Sigmoid colon (tissue), 7 donors: Measurements from ENCODE around the gene NRG3. TPM values are rescaled to one million over a fixed set of nuclear protein-coding genes. Genes with fewer than 3 reads are reported as not detected.

Experiments
- DNase-seq: peaks from one replicate; pipeline ENCODE4 v3.0.0-alpha.2; 2019
- H3K27ac ChIP-seq, 4 donors: fragments of 200-600 bp; sonication (generic); one replicate each; pipeline ENCODE4 v1.5.1; 2016 to 2019; ENCODE audit warnings: mild to moderate bottlenecking in 1 of 4
- H3K27me3 ChIP-seq, 3 donors: fragments of 200-600 bp; sonication (generic); one replicate each; pipeline ENCODE4 v1.5.1; 2019; ENCODE audit warnings: mild to moderate bottlenecking in 1 of 3
- H3K36me3 ChIP-seq, 4 donors: fragments of 200-600 bp; sonication (generic); one replicate each; pipeline ENCODE4 v1.5.1; 2016 to 2019
- H3K4me1 ChIP-seq, 4 donors: fragments of 200-600 bp; sonication (generic); one replicate each; pipeline ENCODE4 v1.5.1; 2017 to 2019
- H3K4me3 ChIP-seq, 4 donors: fragments of 200-600 bp; sonication (generic); one replicate each; pipeline ENCODE4 v1.5.1; 2017 to 2019; ENCODE audit warnings: mild to moderate bottlenecking in 2 of 4, moderate library complexity in 1 of 4
- H3K9me3 ChIP-seq, 4 donors: fragments of 200-600 bp in 3 of 4; sonication (generic) in 3 of 4; one replicate each; pipeline versions ENCODE4 v1.5.1 to v1.6.1; 2013 to 2019
- EP300 ChIP-seq, 4 donors: sonication (generic); formaldehyde crosslinking; IDR thresholded peaks; one replicate each; pipeline ENCODE4 v1.6.1; 2017; ENCODE audit warnings: antibody characterized with exemption in 4 of 4
- POLR2A ChIP-seq, 2 donors: fragments of 450-650 bp; IDR thresholded peaks; one replicate each; pipeline ENCODE4 v1.6.1; 2016; ENCODE audit warnings: antibody characterized with exemption in 2 of 2, mild to moderate bottlenecking in 2 of 2, moderate library complexity in 2 of 2
- POLR2AphosphoS5 ChIP-seq, 4 donors: sonication (generic); formaldehyde crosslinking; IDR thresholded peaks; one replicate each; pipeline ENCODE4 v1.6.1; 2017; ENCODE audit warnings: antibody characterized with exemption in 4 of 4
- WGBS, 2 donors: extraction: QIAGEN DNeasy Blood & Tissue Kit; methylation state at CpG; one replicate each; pipeline ENCODE4 v1.1.7; 2013; 5-methylcytosine and 5-hydroxymethylcytosine counted together
- intact Hi-C: fragments of 100-400 bp; cut with DNase I; formaldehyde crosslinking; loops from one replicate; pipeline ENCODE4 v1.15.1; 2023
- polyA plus RNA-seq, 3 donors: library from polyadenylated mRNA; stranded (reverse); fragments of 200-250 nt; gene quantifications; one replicate each; pipeline ENCODE4 v1.2.3, GENCODE V29; 2013
- total RNA-seq, 4 donors: library from RNA; depleted of rRNA; stranded (reverse); fragments of >200 nt; gene quantifications; one replicate each; pipeline ENCODE4 v1.1.0, GENCODE V29; 2016
- TF ChIP-seq, protein P1 (sequence below), 4 experiments: fragments of 450-650 bp in 3 of 4; fragments of 200-600 bp in 1 of 4; IDR thresholded peaks; one replicate each; pipeline ENCODE4 v1.5.1; 2016 to 2019; ENCODE audit warnings: antibody characterized with exemption in 4 of 4, mild to moderate bottlenecking in 3 of 4, moderate library complexity in 2 of 4
- donor health status: healthy with polysubstance abuse.
- donor health status: Bipolar disorder and iron deficiency.
- donor health status: healthy.

NRG3 gene
- total and polyA plus RNA-seq, 7 donors: 0.17 to 2.2 (median 0.82) TPM; not detected in 2

DNA sequence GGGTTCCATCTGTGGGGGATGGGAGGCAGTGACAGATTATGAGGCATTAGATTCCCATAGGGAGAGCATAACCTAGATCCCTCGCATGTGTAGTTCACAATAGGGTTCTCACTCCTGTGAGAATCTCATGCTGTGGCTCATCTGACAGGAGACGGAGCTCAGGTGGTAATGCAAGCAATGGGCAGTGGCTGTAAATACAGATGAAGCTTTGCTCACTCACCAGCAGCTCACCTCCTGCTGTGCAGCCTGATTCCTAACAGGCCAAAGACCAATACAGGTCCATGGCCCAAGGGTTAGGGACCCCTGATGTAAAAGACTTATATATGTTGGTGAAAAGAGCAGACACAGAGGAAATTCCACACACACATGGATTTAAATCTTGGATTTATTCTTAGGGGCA lies 370.2 kb downstream of the NRG3 start:
- Histone ChIP-seq H3K4me3 (no peak overlapping the region), H3K27ac (no peak overlapping the region), H3K9me3 (peaks cover 0 to 2% (median 0%) of the 10 kb centered on the region in 4 donors), H3K36me3 (no peaks in the 10 kb centered on the region), H3K27me3 (no peaks in the 10 kb centered on the region), H3K4me1 (no peaks in the 10 kb centered on the region)
- no peak for DNase-seq
- WGBS, 2 donors: 83 to 85% methylated on average over 2 of the region's 2 CpGs
- TF ChIP-seq, protein P1, sequence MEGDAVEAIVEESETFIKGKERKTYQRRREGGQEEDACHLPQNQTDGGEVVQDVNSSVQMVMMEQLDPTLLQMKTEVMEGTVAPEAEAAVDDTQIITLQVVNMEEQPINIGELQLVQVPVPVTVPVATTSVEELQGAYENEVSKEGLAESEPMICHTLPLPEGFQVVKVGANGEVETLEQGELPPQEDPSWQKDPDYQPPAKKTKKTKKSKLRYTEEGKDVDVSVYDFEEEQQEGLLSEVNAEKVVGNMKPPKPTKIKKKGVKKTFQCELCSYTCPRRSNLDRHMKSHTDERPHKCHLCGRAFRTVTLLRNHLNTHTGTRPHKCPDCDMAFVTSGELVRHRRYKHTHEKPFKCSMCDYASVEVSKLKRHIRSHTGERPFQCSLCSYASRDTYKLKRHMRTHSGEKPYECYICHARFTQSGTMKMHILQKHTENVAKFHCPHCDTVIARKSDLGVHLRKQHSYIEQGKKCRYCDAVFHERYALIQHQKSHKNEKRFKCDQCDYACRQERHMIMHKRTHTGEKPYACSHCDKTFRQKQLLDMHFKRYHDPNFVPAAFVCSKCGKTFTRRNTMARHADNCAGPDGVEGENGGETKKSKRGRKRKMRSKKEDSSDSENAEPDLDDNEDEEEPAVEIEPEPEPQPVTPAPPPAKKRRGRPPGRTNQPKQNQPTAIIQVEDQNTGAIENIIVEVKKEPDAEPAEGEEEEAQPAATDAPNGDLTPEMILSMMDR (IDR thresholded peaks at IDR 0.05): no peak
- TF ChIP-seq POLR2AphosphoS5 (IDR thresholded peaks at IDR 0.05) (no peak), EP300 (IDR thresholded peaks at IDR 0.05) (no peak), POLR2A (IDR thresholded peaks at IDR 0.05) (no peak)
- intact Hi-C loops: no loop called here

DNA sequence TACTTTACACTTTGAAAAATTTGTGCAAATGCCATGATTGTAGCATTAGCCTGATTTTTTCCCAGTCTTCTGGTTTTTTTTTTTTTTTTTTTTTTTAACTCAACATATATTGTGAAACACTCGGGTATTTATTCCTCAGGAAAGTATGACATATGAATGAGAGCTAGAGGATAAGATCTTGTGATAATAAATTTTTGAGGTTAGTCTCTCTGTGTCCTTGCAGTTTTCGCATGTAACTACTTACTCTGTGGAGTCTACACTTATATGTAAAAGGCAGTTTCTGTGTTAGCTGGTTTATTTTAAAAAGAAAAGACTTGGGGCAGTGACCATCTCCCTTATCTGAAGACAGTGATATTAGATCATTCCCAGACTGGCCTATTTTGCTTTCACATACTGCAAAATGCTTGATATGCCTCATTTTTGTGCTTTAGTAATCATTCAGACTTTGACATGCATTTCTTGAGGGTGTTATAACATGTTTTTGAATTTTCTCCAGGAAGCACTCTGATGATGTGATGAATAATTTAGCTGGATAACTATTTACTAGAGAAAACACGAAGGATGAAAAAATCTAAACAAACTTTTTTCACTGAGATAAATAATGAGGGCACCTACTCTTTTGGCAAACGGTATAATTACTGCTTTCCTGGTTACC lies 371.0 kb downstream of the NRG3 start:
- no peak for TF ChIP-seq POLR2A (IDR thresholded peaks at IDR 0.05)
- TF ChIP-seq, protein P1 (IDR thresholded peaks at IDR 0.05): no peak
- no peak for TF ChIP-seq EP300 (IDR thresholded peaks at IDR 0.05)
- TF ChIP-seq POLR2AphosphoS5 (IDR thresholded peaks at IDR 0.05): no peak
- H3K4me3 ChIP-seq: no peak overlapping the region
- WGBS, 2 donors: 72 to 74% methylated on average over 4 of the region's 4 CpGs
- H3K4me1 ChIP-seq: no peaks in the 10 kb centered on the region
- no peak overlapping the region for H3K27ac ChIP-seq
- DNase-seq: no peak
- H3K9me3 ChIP-seq: peaks cover 0 to 2% (median 0%) of the 10 kb centered on the region in 4 donors
- intact Hi-C loops: no loop called here
- no peaks in the 10 kb centered on the region for H3K27me3 ChIP-seq
- no peaks in the 10 kb centered on the region for H3K36me3 ChIP-seq

DNA sequence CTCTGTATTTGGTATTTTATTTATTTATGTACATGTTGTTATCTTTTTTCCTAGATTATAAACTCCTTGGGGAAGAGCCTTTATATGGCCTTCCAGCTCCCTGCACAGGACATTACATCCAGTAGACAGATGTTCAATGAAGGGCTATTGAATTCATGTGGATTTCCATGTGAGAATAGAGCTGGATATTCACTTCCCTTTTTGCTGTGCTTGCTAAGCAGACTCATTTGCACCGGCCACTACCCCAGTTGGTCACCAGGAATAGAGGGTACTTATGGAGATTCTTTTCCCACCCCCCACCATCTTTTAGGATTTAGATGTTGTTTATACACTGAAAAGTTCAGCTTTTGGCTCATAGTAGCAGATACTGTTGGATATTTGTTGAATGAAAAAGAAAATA lies 374.1 kb downstream of the NRG3 start:
- no peak for DNase-seq
- Histone ChIP-seq H3K4me1 (no peaks in the 10 kb centered on the region), H3K27ac (no peak overlapping the region), H3K27me3 (no peaks in the 10 kb centered on the region), H3K4me3 (no peak overlapping the region), H3K9me3 (no peaks in the 10 kb centered on the region), H3K36me3 (no peaks in the 10 kb centered on the region)
- 64 to 82% methylated on average over 1 of the region's 1 CpG for WGBS, 2 donors
- no peak for TF ChIP-seq POLR2AphosphoS5 (IDR thresholded peaks at IDR 0.05)
- TF ChIP-seq POLR2A (IDR thresholded peaks at IDR 0.05): no peak
- TF ChIP-seq, protein P1 (IDR thresholded peaks at IDR 0.05): no peak
- no peak for TF ChIP-seq EP300 (IDR thresholded peaks at IDR 0.05)
- intact Hi-C loops: no loop called here

DNA sequence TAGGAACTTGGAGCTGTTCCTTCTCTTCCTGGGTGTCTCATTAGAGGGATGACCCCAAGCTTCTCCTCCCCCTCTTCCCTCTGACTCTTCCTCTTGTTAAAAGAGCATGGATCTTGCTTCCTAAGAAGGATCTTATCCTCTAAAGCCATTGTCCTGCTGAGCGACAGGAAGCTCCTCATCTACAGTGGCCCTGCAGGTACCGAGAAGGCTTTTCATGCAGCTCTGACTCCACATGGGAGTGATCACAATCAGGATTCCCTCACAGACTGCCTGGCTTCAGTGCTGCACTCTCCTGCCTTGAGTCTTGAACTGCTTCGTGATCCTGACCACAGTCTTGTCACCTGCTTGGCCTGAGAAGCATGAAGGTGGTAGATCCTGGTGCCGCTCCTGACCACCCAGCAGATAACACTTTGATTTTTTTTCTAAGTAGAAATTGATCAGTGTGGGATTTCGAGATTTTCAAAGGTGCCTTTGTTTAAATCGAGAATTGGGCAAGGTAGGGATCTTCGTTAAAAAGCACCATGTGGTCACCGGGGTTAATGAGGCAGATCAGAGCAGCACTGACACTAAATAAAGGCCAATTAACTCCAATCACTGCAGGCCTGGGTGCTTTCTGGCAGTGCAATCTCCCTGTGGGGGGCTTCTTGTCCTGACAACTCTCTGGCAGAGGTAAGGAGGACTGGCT lies 376.4 kb downstream of the NRG3 start:
- no peak for DNase-seq
- TF ChIP-seq POLR2A (IDR thresholded peaks at IDR 0.05): no peak
- TF ChIP-seq POLR2AphosphoS5 (IDR thresholded peaks at IDR 0.05): no peak
- no peak for TF ChIP-seq EP300 (IDR thresholded peaks at IDR 0.05)
- TF ChIP-seq, protein P1 (IDR thresholded peaks at IDR 0.05): no peak
- WGBS, 2 donors: 76 to 88% methylated on average over 8 of the region's 8 CpGs
- no peak overlapping the region for H3K27ac ChIP-seq
- no peaks in the 10 kb centered on the region for H3K27me3 ChIP-seq
- no peaks in the 10 kb centered on the region for H3K9me3 ChIP-seq
- no peak overlapping the region for H3K4me3 ChIP-seq
- intact Hi-C loops: no loop called here
- H3K36me3 ChIP-seq: no peaks in the 10 kb centered on the region
- no peaks in the 10 kb centered on the region for H3K4me1 ChIP-seq
